HG03521 (cell line): ENCODE results near the gene THBD.

Source experiments
- ATAC-seq: cut with Tn5 transposase; IDR thresholded peaks from one replicate; pipeline ENCODE4 v1.9.1; 2021; ENCODE audit warnings: mild to moderate bottlenecking, moderate library complexity; ENCODE audit not compliant: unreplicated experiment

THBD gene

DNA sequence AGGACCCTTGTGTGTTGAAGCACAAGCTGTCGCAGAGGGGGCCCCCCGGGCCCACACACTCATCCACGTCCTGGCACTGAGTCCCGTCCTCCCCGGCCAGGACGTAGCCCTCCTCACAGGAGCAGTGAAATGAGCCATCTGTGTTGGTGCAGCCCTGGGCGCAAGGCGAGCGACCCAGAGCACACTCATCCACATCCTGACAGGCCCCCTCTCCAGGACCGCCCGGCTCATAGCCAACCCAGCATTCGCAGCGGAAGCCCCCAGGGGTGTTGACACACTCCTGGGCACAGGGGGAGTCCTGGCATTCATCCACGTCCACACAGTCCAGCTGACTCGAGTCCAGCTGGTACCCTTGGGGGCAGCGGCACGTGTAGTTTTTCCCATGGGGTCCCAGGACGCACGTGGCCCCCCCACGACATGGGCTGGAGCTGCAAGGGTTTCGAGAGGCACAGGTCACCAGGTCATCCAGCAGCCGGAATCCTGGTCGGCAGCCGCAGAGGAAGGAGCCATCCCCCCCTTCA lies 35.4 kb upstream of the THBD start:
- ATAC-seq: no peak

DNA sequence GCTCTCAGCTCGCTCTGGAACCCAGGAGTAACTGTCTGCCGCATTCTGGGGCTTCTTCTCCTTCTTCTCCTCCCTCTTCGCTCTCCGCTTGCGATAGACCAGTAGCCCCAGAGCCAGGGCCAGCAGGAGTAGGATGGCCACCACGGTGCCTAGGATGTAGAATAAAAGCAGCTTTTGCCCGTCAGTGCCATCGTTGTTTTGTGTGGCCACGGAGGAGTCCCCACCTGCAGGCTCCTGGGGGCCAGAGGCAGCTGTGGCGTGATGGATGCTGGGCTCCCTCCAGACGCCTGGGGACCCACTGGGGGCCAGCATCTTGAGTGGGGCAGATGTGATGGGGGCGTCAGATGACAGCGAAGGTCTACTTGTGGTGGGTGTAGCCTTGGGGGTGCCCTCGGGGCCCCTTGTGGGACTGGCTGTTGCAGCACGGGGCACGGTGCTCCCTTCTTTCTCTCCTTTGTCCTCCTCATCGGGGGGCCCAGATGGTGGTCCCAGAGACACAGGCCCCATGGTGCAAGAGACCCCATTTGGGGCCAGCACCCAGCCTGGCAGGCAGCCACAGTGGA lies 34.9 kb upstream of the THBD start:
- no peak for ATAC-seq

DNA sequence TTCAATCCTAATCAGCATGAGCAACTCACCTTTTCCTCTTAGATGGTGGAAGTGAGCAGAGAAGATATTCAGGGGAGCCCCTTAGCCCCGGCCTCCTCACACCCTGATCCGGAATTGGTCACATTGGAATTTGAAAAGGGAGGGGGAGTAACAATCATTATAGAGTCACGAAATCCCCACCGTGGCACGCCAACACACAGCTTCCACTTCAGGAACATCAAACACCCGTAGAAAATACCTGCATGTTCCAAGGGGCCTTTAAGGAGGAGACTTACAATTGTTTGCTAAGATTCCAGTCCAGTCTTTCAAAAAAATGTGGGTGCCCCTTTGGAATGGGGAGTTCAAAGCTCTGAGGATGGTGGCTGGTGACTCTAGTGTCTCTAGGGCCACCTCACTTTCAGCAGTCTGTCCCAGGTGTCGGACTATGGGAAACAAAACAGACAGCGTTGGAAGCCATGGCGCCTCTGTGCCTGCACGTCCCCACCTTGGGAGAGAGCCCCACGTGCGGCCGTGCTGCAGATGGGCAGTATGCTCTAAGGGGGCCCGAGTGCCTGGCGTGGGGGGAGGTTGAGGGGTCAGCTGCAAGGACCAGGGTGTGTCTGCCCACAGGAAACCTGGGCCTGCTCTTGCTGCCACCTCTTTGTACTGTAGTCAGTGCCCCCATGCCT lies 34.2 kb upstream of the THBD start:
- no peak for ATAC-seq

DNA sequence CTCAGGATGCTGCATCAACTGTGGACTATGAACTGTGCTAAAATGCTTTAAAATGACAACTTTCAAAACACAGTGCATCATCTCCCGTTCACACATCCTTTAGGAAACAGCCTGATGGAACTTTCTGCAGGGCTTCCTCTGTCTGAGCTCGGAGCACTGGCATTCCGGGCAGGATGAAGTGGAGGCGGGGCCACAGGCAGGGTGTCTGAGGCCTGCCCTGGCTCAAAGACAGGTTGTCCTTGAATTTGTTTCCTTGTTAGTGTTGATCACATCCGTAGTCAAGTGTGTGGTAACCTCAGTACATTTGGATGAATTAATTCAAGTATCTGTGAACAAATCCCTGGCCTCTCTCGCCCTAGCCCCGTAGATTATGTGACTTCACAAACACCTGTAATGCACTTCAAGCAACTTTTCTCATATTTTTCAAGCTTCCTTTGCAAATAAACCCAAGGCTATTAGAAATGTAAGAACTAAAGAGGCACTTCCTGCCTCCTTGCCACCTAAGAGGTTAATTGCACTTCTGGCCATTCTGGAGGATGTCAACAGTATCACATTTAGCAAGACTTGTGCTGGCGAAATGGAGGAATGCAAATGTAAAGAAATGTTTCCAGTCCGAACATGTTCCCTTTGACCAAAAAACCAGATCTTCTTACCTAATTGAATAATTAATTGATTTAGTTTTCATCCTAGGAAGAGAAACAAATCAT lies 33.5 kb upstream of the THBD start:
- ATAC-seq: no peak

DNA sequence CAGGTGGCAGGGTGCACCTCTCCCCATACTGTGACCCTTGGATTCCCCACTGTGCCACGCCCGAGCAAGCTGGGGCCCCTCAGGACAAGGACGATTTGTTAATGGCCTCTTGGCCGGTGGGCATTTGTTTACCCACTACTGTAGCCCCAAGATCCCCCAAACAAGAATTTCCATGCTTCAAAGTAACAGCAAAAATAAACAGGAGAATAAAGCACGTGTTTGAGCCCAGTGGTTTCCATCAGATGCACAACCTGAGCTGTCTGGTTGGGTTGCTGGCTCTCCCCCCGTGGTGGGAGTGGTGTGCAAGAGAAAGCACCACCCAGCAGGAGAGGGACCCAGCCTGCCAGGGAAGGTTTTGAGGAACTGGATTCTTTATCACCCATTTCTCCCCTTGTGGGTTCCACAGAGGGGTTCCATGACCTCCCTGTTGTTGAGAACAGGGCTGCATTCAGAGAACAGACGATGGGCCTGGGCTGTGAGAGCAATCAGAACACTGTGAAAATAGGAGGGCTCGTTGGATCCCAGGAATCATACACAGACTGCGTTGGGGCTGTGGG lies 31.9 kb upstream of the THBD start:
- no peak for ATAC-seq

DNA sequence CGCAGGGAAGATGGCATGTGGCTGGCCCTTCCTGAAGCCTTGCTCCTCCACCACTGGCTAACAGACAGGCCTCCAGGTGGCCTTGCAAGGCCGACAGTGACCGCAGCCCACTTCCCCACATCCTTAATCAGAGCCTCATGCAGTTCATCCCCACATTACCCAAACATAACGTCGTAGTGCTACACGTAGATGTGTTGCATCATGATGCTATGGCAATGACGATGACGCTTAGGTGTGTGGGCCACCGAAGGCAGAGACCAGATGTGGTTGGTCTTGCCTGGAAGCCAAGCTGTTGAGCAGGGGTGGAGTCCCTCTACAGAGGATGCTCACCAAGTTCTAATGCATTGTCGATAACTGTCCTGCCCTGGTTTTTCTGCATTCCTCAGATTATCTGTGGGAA lies 31.0 kb upstream of the THBD start:
- ATAC-seq: no peak

DNA sequence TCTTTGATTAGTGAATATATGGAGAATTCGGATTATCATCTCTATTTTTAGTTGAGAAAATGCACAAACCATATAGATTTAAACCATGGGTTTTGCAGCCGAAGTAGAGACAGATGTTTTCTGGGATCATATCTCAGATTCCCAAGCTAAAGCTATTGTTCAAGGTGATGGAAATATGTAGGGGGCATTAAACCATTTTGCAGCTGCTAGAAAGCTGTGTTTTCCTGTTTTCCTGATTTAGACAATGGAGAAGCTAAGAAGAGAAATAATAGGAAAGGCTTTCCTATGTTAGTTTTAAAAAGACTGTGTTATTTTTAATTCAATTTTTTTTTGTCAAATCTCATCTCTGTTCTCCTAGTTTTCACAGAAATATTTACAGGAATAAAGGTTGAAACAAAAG lies 30.5 kb upstream of the THBD start:
- no peak for ATAC-seq

DNA sequence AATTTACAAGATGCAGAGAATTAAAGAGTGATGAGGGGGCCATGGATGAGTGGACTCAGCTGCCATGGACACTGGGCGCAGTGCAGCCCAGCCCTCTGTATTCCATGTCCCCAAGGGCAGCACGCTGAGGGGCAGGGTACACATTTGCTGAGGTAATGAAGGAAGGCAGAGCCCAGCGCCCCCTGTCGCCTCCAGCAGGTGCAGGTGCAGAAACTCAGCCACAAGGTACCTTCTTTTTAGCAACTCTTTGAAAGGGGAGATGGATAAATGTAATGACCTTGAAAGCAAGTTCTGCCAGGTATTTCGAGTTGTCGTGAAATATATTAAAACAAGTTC lies 29.5 kb upstream of the THBD start:
- no peak for ATAC-seq

DNA sequence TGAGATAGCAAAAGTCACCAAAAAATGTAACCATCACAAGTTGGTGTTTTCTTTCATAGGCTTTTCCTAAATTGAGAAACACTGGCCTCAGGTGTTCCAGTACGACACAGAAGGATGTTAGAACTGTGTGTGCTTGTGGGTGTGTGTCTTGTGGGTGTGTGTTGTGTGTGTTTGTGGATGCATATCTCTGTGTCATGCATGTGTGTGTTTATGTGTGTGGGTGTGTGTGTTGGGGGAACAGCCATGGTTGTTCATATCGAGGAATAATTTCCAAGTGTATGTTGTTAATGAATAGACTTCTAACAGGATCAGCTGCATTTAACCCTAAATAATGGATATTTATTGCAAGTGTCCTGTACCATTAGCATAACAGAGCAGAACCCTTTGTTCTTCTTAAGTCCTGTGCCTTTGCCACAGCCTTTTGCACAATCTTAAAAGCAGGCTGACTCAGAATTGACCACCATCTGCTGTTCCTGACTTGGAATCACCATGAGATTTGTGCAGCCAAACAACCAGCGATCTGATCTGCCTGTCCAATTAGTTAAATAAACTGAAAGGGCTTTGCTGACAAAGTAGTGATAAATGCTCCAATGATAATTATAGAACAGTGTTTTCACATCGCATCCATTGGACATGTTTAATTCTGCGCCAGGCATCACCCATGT lies 29.0 kb upstream of the THBD start:
- ATAC-seq: no peak

DNA sequence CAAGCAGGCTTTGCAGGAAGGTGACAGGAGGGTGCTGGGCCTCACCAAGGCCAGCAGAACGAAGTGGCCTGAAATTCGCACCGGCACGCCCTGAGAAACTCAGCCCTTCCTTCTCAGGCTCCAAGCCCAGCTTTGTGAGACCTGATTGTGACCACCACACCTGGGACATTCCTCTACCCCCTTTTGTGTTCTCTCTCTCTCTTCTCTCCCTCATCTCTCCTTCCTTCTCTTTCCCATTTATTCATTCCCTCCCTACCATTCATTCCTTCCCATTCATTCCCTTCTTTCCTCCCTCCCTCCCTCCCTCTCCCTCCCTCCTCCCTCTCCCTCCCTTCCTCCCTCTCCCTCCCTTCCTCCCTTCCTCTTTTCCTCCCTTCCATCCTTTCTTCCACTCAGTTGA lies 27.8 kb upstream of the THBD start:
- no peak for ATAC-seq

DNA sequence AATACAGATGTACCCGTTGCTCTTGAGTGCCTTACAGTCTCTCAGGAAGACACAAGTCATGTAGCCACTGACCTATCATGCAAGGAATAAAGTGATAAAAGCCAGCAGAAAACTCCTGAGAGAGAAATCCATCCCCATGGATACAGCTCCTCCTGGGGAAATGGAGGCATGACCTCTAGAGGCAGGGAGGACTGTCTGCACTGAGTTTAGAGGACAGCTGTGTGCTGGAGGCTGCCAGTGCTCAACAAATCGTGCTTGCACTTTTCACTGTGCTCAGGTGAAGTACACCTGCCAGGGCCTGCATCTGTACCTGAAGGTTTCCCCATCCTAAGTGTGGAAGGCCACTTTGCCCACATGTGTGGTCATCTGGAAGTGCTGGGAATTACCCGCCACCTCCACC lies 24.6 kb upstream of the THBD start:
- no peak for ATAC-seq

DNA sequence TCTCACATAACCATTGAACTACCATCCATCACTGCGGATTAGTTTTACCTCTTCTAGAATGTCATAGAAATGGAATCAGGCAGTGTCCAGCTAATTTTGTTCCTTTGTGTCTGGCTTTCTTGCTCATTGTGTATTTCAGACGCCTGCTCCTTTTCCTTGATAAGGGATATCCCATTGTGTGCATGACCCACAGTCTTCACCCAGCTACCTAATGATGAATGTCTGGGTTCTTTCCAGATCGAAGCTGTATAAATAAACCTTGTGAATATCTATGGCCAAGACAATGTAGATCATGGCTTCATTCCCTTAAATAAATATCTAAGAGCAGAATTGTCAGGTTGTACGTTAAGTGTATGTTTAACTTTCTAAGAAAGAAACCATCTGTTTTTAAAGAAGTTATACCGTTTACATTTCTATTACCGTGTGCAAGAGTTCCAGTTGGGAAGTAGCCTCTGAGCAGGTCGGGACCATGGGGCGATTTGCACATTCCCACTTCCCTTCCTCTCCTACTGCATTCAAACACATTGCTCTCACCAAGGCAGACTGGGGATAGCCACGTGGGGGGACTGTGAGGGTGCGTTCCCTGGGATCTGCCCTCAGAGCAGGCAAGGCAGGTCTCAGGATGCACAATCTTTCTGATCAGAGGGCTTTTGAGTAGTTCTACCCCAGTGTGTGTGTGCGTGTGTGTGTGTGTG lies 23.6 kb upstream of the THBD start:
- no peak for ATAC-seq

DNA sequence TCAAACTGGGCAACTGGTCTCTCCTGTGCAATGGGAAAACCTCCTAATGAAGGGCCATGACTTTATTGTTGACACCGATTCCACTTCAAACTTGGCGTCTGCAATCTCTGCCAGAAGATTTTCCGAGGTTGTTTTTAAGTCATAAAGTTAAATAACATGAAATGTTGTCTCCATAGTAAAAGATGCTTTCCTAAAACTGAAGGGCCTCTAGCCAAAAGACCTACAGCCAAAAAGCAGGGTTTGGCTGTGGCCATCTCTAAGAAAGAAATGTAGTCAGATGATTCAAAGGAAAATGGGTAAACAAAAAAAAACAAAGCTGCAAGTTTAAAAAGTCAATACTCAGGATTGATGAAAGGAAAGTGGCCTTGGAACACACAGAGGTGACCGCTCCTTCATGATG lies 22.5 kb upstream of the THBD start:
- no peak for ATAC-seq

DNA sequence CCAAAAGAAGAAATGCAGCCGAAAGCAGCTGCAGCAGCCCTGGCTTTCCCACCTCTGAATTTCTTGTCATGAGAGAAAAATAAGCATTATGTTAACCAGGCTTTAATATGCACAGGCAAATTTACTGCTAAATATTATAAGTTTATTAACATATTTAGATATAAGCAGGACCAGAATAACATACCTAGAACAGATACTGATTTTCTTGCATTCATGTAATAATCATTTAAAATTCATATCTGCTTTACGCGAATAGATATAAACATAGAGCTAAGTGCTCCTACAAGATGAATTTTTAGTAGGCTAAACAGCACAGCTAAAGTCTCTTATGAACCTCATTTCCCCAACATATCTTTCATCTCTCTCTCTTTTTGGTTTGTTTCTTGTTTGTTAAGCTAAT lies 21.9 kb upstream of the THBD start:
- ATAC-seq: no peak

DNA sequence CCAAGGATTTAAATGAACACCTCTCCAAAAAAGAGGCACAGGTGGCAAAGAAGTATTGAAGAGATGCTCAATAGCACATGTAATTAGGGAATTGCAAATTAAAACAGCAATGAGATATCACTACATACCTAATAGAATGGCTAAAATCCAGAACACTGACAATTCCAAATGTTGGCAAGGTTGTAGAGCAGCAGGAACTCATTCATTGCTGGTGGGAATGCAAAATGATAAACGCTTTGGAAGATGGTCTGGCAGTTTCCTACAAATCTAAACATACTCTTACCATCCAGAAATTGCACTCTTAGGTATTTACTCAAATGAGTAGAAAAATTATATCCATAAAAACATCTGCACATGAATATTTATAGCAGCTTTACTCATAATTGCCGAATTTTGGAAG lies 19.6 kb upstream of the THBD start:
- ATAC-seq: no peak

DNA sequence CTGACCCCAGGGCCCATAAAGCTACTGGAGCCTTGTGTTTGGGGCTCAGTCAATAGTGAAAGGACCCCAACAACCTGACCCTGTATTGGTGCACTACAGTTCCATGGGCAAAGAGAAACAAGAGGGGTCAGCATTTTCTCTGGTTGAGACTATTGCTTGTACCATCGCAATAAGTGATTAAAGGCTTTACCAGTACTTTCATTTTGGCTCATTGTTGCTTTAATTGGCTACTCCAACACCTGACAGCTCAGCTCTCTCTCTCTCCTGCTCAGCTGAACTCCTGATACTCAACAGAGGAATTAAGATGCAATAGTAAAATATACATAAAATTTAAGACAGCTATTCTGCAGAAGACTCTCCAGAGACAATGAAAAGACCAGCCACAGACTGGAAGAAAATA lies 18.8 kb upstream of the THBD start:
- ATAC-seq: no peak

DNA sequence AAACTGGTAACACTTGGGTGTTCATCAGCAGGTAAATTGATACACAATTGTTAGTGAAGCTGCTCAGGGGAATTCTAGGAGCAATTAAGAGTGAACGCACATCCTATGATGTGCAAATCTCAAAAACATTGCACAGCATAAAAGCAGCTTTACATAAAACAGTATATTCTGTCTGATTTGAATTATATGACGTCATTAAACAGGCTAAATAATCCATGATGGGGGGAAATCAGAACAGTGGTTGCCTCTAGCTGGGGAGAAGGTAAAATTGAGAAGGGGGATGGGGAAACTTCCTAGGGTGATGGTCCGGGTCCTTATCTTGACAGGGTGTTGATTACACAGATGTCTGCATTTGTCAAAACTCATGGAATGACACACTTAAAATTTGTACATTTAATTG lies 17.3 kb upstream of the THBD start:
- no peak for ATAC-seq

DNA sequence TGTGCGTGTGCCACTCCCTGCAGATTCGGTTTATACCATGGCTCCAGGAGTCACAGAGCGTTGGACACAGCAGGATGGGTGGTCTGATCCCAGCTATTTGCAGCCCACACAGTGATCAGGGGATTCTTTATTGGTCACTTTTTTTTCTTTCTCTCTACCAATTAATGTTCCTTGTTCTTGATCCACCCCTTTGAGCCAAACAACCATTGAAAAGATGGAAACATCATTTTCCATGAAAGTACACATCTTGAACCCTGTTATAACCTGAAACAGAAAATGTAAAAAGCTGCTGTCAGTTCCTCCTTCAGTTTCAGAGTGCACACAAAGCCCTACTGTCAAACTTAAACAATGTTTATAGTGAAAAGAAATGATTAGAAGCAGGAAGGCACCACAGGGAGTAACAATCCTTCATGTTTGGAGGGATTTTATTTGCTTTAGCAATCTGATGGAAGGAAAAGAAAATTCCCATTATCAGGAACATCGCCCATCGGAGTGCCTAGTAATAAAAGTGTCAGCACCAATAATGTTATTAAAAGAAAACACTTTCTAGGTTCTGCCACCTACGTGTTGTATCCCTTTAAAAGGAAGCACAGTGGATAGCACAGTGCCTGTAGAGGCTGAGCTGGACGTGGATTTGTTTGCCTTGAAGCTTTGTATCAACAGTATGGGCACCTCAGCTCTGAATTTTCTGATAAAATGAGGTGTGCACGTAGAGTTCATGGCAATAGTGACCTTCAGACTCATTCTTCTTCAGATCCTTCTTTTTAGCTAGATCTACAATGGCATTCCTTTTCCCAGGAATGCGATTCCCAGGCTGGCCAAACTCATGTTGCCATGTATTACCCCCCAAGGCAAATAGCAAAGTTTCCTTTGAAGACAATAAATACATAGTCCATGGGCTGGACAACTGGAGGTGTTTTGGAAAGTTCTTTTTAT lies 16.1 kb upstream of the THBD start:
- no peak for ATAC-seq

DNA sequence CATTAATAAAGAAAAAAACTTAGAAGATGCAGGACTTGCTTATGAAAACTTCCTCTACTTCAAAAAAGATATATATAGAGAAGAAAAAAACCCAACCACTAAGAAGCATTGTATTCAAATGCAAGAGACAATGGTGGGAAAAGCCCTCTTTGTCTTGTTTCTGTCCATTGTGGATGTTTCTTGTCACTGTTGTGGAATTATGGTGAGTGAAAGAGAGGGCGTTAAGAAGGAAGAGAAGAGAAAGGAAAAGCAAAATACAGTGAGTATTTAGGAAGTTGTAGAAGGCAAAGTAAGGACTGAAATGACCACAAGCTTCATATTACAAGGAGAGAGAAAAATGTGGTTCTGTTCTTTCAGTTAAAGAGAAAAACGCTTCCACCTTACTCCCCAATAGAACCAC lies 14.1 kb upstream of the THBD start:
- no peak for ATAC-seq

DNA sequence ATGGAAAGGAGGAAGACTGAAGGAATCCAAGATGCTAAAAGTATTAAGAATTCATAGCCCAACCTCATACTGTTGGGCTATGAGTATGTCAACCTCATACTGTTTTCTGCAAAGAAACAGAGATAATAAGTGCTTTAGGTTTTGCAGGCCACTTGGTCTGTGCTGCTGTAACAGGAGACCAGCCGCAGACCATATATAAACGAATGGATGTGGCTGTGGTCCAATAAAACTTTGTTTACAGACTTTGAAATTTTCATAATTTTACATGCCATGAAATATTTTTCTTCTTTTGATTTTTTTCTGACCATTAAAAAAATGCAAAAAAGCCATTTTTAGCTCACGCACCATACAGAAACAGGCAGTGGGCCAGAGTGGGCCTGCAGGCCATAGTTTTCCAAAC lies 13.7 kb upstream of the THBD start:
- no peak for ATAC-seq
